Right forelimb (tissue), 1 donor: ENCODE data around the gene NOS1AP.

Experiments used
- DNase-seq: peaks from one replicate; pipeline ENCODE4 v3.0.0-alpha.2; 2018

Gene NOS1AP

GRCh38 chr1:162223488-162223887 is 154.0 kb downstream of the NOS1AP start:
- DNase-seq = no peak

- no peak for DNase-seq
These were observed 154.8 kb downstream of the NOS1AP start for GRCh38 chr1:162224267-162224666.

- DNase-seq = no peak
These were observed 159.1 kb downstream of the NOS1AP start for GRCh38 chr1:162228586-162228985.

GRCh38 chr1:162229549-162229948 is 160.1 kb downstream of the NOS1AP start:
- DNase-seq = no peak

GRCh38 chr1:162230096-162230495 is 160.6 kb downstream of the NOS1AP start:
- DNase-seq = no peak

GRCh38 chr1:162230517-162230916 is 161.0 kb downstream of the NOS1AP start:
- no peak for DNase-seq

- no peak for DNase-seq
These were observed 162.7 kb downstream of the NOS1AP start for GRCh38 chr1:162232034-162232711.

- DNase-seq = no peak
These were observed 163.6 kb downstream of the NOS1AP start for GRCh38 chr1:162233066-162233465.

- no peak for DNase-seq
These were observed 164.4 kb downstream of the NOS1AP start for GRCh38 chr1:162233937-162234336.

- DNase-seq = no peak
These were observed 165.1 kb downstream of the NOS1AP start for GRCh38 chr1:162234571-162234970.

- no peak for DNase-seq
These were observed 165.8 kb downstream of the NOS1AP start for GRCh38 chr1:162235241-162235800.

- DNase-seq = no peak
These were observed 166.7 kb downstream of the NOS1AP start for GRCh38 chr1:162236201-162236600.

- DNase-seq = no peak
These were observed 167.1 kb downstream of the NOS1AP start for GRCh38 chr1:162236618-162237017.

- DNase-seq = no peak
These were observed 171.1 kb downstream of the NOS1AP start for GRCh38 chr1:162240577-162240976.

GRCh38 chr1:162242804-162243203 is 173.3 kb downstream of the NOS1AP start:
- DNase-seq = no peak

GRCh38 chr1:162248854-162249535 is 179.5 kb downstream of the NOS1AP start:
- DNase-seq = no peak

GRCh38 chr1:162250004-162250730 is 180.7 kb downstream of the NOS1AP start:
- no peak for DNase-seq

- no peak for DNase-seq
These were observed 181.6 kb downstream of the NOS1AP start for GRCh38 chr1:162251102-162251501.

GRCh38 chr1:162252214-162252613 is 182.7 kb downstream of the NOS1AP start:
- no peak for DNase-seq

- DNase-seq = no peak
These were observed 184.3 kb downstream of the NOS1AP start for GRCh38 chr1:162253790-162254189.

GRCh38 chr1:162256287-162256686 is 186.8 kb downstream of the NOS1AP start:
- DNase-seq = no peak

- no peak for DNase-seq
These were observed 188.9 kb downstream of the NOS1AP start for GRCh38 chr1:162258394-162258793.

GRCh38 chr1:162259894-162260455 is 190.5 kb downstream of the NOS1AP start:
- DNase-seq = no peak
